Measurements from ENCODE around the gene SURF4.

Gene SURF4

DNA sequence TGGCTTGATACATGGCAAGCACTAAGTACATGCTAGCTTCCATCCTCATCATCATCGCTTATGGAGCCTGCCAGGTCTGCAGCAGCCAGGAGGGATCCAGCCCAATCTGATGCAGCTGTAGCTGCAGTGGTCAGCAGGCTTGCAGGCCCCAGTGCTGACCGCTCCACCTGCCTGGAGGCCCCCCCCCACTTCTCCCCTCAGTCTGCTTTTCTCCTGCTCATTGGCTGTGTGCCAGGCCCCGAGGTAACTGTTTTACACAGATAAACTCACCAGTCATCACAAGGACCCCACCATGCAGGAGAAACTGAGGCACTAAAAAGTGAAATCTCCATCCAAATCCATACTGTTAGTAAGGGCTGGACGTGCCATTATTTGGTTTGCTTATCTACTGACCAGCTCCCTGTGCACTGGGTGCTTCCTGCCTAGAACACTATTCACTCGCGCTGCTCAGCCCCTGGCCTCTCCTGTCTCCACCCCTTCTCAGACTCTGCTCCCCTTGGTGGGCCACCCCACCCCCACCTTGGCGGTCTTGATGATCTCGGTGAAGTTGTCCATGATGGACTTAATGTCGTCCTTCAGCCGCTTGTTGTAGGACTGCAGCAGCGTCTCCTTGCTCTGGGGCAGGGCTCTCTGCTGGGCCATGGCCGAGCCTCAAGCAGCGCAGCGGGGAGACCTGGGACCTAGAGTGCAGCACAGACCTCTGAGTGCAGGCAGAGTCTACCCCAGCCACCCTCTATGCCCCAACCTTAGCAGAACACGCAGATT lies 29.7 kb downstream of the SURF4 start:
- Mint-ChIP-seq H3K4me3 (peak overlapping the region; percentile 97), H3K27ac (no peak overlapping the region), H3K4me1 (peaks cover 37% of the 10 kb centered on the region), H3K9me3 (no peaks in the 10 kb centered on the region), H3K27me3 (ENCODE audit: low read depth, poor library complexity) (no peaks in the 10 kb centered on the region), H3K36me3 (ENCODE audit: low read depth) (peaks cover 43% of the 10 kb centered on the region)
- DNase-seq = no peak
- TF ChIP-seq, protein P1, sequence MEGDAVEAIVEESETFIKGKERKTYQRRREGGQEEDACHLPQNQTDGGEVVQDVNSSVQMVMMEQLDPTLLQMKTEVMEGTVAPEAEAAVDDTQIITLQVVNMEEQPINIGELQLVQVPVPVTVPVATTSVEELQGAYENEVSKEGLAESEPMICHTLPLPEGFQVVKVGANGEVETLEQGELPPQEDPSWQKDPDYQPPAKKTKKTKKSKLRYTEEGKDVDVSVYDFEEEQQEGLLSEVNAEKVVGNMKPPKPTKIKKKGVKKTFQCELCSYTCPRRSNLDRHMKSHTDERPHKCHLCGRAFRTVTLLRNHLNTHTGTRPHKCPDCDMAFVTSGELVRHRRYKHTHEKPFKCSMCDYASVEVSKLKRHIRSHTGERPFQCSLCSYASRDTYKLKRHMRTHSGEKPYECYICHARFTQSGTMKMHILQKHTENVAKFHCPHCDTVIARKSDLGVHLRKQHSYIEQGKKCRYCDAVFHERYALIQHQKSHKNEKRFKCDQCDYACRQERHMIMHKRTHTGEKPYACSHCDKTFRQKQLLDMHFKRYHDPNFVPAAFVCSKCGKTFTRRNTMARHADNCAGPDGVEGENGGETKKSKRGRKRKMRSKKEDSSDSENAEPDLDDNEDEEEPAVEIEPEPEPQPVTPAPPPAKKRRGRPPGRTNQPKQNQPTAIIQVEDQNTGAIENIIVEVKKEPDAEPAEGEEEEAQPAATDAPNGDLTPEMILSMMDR (IDR thresholded peaks at IDR 0.05) = no peak

DNA sequence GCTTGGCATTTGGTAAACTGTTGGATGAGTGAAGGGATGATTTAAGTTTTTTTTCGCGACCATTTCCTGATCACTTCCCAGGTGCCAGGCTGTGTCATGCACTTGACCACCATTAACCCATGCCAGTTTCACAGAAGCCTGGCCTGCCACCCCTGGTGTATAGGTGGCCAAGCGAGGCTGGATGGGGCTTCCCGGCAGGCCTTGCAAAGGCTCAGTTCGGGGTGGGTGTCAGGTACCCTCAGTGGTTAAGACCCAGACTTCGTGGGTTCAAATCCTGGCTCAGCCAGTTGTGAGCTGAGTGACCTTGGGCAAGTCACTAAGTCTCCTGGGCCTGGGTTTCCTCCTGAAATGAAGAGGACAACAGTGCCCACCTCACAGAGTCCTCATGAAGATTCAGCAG lies 30.3 kb downstream of the SURF4 start:
- no peak for DNase-seq
- TF ChIP-seq, protein P1 (IDR thresholded peaks at IDR 0.05) = no peak
- H3K27ac Mint-ChIP-seq = no peak overlapping the region
- H3K4me3 Mint-ChIP-seq = no peak overlapping the region
- peaks cover 40% of the 10 kb centered on the region for H3K36me3 Mint-ChIP-seq (ENCODE audit: low read depth)
- H3K9me3 Mint-ChIP-seq = no peaks in the 10 kb centered on the region
- H3K4me1 Mint-ChIP-seq = peaks cover 36% of the 10 kb centered on the region
- no peaks in the 10 kb centered on the region for H3K27me3 Mint-ChIP-seq (ENCODE audit: low read depth, poor library complexity)

DNA sequence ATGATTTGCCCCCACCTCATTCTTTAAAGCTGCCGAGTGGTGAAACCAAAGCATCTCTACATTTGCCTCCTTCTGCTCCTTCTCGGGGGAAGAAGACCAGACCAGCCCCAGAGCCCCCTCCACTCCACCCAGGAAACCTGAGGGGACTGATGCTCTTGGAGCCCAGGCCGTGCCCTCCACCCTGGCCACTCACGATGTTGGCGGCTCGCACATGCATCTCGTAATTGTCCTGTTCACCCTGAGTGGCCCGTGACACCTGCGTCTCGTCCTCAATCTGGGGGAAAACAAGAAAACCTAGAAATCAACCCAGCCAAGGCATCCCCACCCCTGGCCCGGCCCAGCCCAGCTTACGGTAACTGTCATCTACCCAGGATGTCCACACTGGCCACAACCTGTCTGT lies 30.9 kb downstream of the SURF4 start:
- Mint-ChIP-seq H3K36me3 (ENCODE audit: low read depth) (peaks cover 40% of the 10 kb centered on the region), H3K27me3 (ENCODE audit: low read depth, poor library complexity) (no peaks in the 10 kb centered on the region), H3K27ac (no peak overlapping the region), H3K9me3 (no peaks in the 10 kb centered on the region), H3K4me1 (peaks cover 30% of the 10 kb centered on the region), H3K4me3 (no peak overlapping the region)
- no peak for DNase-seq
- TF ChIP-seq, protein P1 (IDR thresholded peaks at IDR 0.05) = no peak

DNA sequence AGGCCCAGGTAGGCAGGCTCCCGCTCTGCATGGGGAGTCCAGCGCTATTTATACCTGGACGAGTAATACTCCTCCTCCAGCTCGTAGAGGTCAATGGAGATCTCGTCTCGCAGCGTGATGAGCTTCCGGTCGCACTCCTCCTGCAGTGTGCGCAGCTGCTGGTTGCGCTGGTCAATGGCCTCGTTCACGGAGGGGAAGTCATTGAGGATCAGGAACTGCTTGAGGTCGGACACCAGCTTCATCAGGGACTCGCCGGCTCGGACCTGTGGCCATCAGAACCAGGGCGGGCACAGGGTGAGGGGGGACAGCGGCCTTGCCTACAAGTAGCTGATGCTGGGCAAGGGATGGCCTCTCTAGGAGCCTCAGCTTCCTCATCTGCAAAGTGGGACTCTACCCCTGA lies 31.8 kb downstream of the SURF4 start:
- H3K27ac Mint-ChIP-seq = no peak overlapping the region
- H3K27me3 Mint-ChIP-seq (ENCODE audit: low read depth, poor library complexity) = no peaks in the 10 kb centered on the region
- H3K4me3 Mint-ChIP-seq = no peak overlapping the region
- no peaks in the 10 kb centered on the region for H3K9me3 Mint-ChIP-seq
- peaks cover 40% of the 10 kb centered on the region for H3K36me3 Mint-ChIP-seq (ENCODE audit: low read depth)
- TF ChIP-seq, protein P1 (IDR thresholded peaks at IDR 0.05) = no peak
- peaks cover 21% of the 10 kb centered on the region for H3K4me1 Mint-ChIP-seq
- DNase-seq = no peak

DNA sequence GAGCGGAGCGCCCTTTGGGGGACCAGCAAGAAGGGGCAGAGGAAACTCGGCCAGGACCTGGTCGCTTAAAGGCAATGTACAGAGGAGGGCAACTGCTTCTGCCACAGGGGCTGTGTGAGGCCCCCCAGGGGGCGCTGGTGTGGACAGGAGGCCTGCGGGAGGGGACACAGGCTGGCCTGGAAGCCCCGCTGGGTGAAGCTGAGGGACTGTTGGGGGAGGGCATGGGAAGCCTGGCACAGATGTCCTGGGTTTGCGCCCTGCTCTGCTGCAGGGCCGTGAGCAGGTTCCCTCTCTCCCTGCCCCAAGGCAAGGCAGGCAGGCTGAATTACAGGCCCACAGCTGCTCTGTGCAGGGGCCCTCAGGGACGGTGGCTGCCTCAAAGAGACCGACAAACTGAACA lies 33.3 kb downstream of the SURF4 start:
- Mint-ChIP-seq H3K36me3 (ENCODE audit: low read depth) (peaks cover 36% of the 10 kb centered on the region), H3K4me3 (no peak overlapping the region), H3K27ac (no peak overlapping the region), H3K27me3 (ENCODE audit: low read depth, poor library complexity) (no peaks in the 10 kb centered on the region), H3K4me1 (peaks cover 19% of the 10 kb centered on the region), H3K9me3 (no peaks in the 10 kb centered on the region)
- TF ChIP-seq, protein P1 (IDR thresholded peaks at IDR 0.05) = no peak
- no peak for DNase-seq

DNA sequence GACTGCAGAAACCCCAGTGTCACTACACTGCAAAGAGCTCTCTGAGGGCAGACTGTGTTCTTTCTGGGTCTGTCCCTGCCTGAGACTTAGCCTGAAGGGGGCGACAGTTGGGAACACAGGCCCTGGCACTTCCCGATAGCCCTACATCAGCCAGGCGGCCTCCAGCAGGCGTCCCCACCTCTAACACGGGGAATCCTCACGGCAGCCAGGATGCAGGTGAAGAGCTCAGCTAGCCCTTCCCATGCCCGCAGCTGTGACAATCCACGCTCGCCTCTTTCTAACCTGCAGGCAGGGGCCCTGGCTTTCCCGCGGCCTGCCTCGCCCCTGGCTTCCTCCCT lies 33.8 kb downstream of the SURF4 start:
- Mint-ChIP-seq H3K9me3 (no peaks in the 10 kb centered on the region), H3K27ac (peak overlapping the region; percentile 77), H3K4me1 (peaks cover 17% of the 10 kb centered on the region), H3K36me3 (ENCODE audit: low read depth) (peaks cover 36% of the 10 kb centered on the region), H3K4me3 (no peak overlapping the region), H3K27me3 (ENCODE audit: low read depth, poor library complexity) (no peaks in the 10 kb centered on the region)
- no peak for DNase-seq
- TF ChIP-seq, protein P1 (IDR thresholded peaks at IDR 0.05) = no peak

Measured in nephron progenitor cell (in vitro differentiated cells).